GM12873 (cell line): Measurements from ENCODE around the gene SLC30A2.

ENCODE experiments used
- CTCF ChIP-seq: IDR thresholded peaks from 2 replicates; pipeline ENCODE4 v1.5.1; 2012; ENCODE audit warnings: low read depth, mild to moderate bottlenecking, moderate library complexity, low read length, control low read depth; ENCODE audit not compliant: insufficient read depth; ENCODE audit errors: missing control alignments

Gene SLC30A2

GRCh38 chr1:26009796-26010447, 36.0 kb downstream of the SLC30A2 start:
- peak; percentile 24 for TF ChIP-seq CTCF

GRCh38 chr1:26006710-26007109, 39.2 kb downstream of the SLC30A2 start:
- TF ChIP-seq CTCF, result no peak

- TF ChIP-seq CTCF, result no peak
Measured at GRCh38 chr1:26005434-26006105, 40.3 kb downstream of the SLC30A2 start.

GRCh38 chr1:26003756-26004155, 42.2 kb downstream of the SLC30A2 start:
- TF ChIP-seq CTCF, result no peak

- no peak for TF ChIP-seq CTCF
Measured at GRCh38 chr1:26003262-26003661, 42.7 kb downstream of the SLC30A2 start.

- no peak for TF ChIP-seq CTCF
Measured at GRCh38 chr1:25999041-25999800, 46.7 kb downstream of the SLC30A2 start.
